ENCODE results near the gene GOLGA1. TPM values are rescaled to one million over a fixed set of nuclear protein-coding genes. Genes with fewer than 3 reads are reported as not detected.

Gene GOLGA1
- polyA plus RNA-seq, 3 donors, result 3.1 to 15.7 (median 8.0) TPM

DNA sequence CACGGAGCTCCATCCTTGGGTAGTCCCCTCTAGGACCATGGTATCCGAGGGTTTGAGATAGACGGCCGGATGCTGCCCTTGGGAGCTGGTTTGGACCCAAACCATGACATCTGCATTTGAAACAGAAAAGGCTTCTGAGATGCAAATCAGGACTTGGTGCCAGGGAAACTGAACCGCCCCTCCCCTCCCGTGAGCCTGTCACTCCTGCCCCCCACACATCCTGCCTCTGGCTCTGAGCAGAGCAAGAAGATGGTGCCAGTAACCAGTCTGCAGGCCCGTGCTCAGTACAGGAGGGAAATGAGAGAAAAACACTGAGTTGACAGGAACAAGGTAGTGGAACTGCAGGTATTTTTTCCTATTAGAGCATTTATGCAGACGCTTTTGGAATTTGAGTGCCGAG, 60.4 kb downstream of the GOLGA1 start:
- H3K36me3 ChIP-seq (replicated peaks in 1 of 2; ENCODE audit: control insufficient read depth in 1 of 2, insufficient read depth in 2 of 2, low read length in 2 of 2), result peaks cover 78 to 99% of the 10 kb centered on the region in 2 donors
- H3K9ac ChIP-seq (ENCODE audit: insufficient read depth, low read length, poor library complexity, severe bottlenecking), result no peak overlapping the region
- peaks cover 6% of the 10 kb centered on the region for H3K79me2 ChIP-seq (ENCODE audit: insufficient read depth, low read length)
- H3K4me3 ChIP-seq (replicated peaks in 1 of 3; ENCODE audit: low read depth in 2 of 3, low read length in 3 of 3), result no peak overlapping the region
- no peak overlapping the region for H3K4me2 ChIP-seq (replicated peaks; ENCODE audit: extremely low read depth, low read length, poor library complexity, severe bottlenecking)
- no peak overlapping the region for H3K27ac ChIP-seq (ENCODE audit: low read depth in 1 of 2, low read length in 2 of 2)
- TF ChIP-seq, protein P1, sequence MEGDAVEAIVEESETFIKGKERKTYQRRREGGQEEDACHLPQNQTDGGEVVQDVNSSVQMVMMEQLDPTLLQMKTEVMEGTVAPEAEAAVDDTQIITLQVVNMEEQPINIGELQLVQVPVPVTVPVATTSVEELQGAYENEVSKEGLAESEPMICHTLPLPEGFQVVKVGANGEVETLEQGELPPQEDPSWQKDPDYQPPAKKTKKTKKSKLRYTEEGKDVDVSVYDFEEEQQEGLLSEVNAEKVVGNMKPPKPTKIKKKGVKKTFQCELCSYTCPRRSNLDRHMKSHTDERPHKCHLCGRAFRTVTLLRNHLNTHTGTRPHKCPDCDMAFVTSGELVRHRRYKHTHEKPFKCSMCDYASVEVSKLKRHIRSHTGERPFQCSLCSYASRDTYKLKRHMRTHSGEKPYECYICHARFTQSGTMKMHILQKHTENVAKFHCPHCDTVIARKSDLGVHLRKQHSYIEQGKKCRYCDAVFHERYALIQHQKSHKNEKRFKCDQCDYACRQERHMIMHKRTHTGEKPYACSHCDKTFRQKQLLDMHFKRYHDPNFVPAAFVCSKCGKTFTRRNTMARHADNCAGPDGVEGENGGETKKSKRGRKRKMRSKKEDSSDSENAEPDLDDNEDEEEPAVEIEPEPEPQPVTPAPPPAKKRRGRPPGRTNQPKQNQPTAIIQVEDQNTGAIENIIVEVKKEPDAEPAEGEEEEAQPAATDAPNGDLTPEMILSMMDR (IDR thresholded peaks at IDR 0.05), result no peak
- Mint-ChIP-seq H3K27ac (no peak overlapping the region), H3K4me1 (no peaks in the 10 kb centered on the region), H3K27me3 (ENCODE audit: low read depth in 3 of 3) (peaks cover 0 to 1% (median 0%) of the 10 kb centered on the region in 3 donors), H3K36me3 (peaks cover 82 to 95% of the 10 kb centered on the region in 2 donors), H3K4me3 (no peak overlapping the region), H3K9me3 (no peaks in the 10 kb centered on the region)
- H2AFZ ChIP-seq (ENCODE audit: insufficient read depth, low read depth, low read length, poor library complexity, severe bottlenecking), result no peak overlapping the region
- intact Hi-C loops (cut with micrococcal nuclease), result no loop called here
- no peaks in the 10 kb centered on the region for H3K9me3 ChIP-seq (replicated peaks in 1 of 2; ENCODE audit: control insufficient read depth in 1 of 2, insufficient read depth in 1 of 2, low read length in 2 of 2)
- no peaks in the 10 kb centered on the region for H3K4me1 ChIP-seq (ENCODE audit: control insufficient read depth in 1 of 2, insufficient read depth in 2 of 2, low read length in 2 of 2)
- H3K27me3 ChIP-seq (ENCODE audit: control insufficient read depth in 2 of 2, insufficient read depth in 2 of 2, low read length in 2 of 2), result no peaks in the 10 kb centered on the region
- DNase-seq, result no peak
- 80% methylated on average over 7 of the region's 9 CpGs for WGBS (ENCODE audit: insufficient coverage)
- H4K20me1 ChIP-seq (ENCODE audit: insufficient read depth, low read length), result peaks cover 20% of the 10 kb centered on the region

DNA sequence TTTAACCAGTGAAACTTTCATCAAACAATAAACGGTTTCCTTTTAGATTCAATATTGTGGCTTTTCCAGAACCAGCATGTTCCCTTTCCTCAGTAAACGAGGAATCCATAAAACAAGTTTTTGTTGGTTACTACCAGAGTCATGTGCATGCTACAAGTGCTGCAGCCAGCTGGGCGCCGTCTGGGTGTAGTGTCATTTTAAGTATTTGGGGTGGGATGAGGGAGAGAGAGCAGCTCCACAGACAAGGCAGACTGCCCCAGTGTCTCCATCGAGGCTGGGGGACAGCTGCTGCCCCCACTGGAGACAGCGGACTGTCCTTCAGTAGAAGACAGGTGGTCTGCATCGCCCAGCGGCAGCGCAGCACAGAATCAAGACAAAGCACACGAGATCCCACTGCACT, 61.7 kb downstream of the GOLGA1 start:
- intact Hi-C loops (cut with micrococcal nuclease), result no loop called here
- H4K20me1 ChIP-seq (ENCODE audit: insufficient read depth, low read length), result peaks cover 31% of the 10 kb centered on the region
- Mint-ChIP-seq H3K4me3 (no peak overlapping the region), H3K4me1 (no peaks in the 10 kb centered on the region), H3K36me3 (peaks cover 81 to 94% of the 10 kb centered on the region in 2 donors), H3K9me3 (no peaks in the 10 kb centered on the region), H3K27ac (peak overlapping the region in 3 of 7 donors; percentile 41 to 54 (median 46)), H3K27me3 (ENCODE audit: low read depth in 3 of 3) (peaks cover 0 to 1% (median 0%) of the 10 kb centered on the region in 3 donors)
- no peaks in the 10 kb centered on the region for H3K27me3 ChIP-seq (ENCODE audit: control insufficient read depth in 2 of 2, insufficient read depth in 2 of 2, low read length in 2 of 2)
- H3K79me2 ChIP-seq (ENCODE audit: insufficient read depth, low read length), result peaks cover 19% of the 10 kb centered on the region
- WGBS (ENCODE audit: insufficient coverage), result 96% methylated on average over 7 of the region's 10 CpGs
- H3K27ac ChIP-seq (ENCODE audit: low read depth in 1 of 2, low read length in 2 of 2), result no peak overlapping the region
- H3K9me3 ChIP-seq (replicated peaks in 1 of 2; ENCODE audit: control insufficient read depth in 1 of 2, insufficient read depth in 1 of 2, low read length in 2 of 2), result no peaks in the 10 kb centered on the region
- no peak overlapping the region for H2AFZ ChIP-seq (ENCODE audit: insufficient read depth, low read depth, low read length, poor library complexity, severe bottlenecking)
- TF ChIP-seq, protein P1 (IDR thresholded peaks at IDR 0.05), result no peak
- H3K4me3 ChIP-seq (replicated peaks in 1 of 3; ENCODE audit: low read depth in 2 of 3, low read length in 3 of 3), result no peak overlapping the region
- peaks cover 83 to 99% of the 10 kb centered on the region in 2 donors for H3K36me3 ChIP-seq (replicated peaks in 1 of 2; ENCODE audit: control insufficient read depth in 1 of 2, insufficient read depth in 2 of 2, low read length in 2 of 2)
- no peak overlapping the region for H3K9ac ChIP-seq (ENCODE audit: insufficient read depth, low read length, poor library complexity, severe bottlenecking)
- H3K4me1 ChIP-seq (ENCODE audit: control insufficient read depth in 1 of 2, insufficient read depth in 2 of 2, low read length in 2 of 2), result no peaks in the 10 kb centered on the region
- no peak overlapping the region for H3K4me2 ChIP-seq (replicated peaks; ENCODE audit: extremely low read depth, low read length, poor library complexity, severe bottlenecking)
- DNase-seq, result no peak
